Activated naive CD4-positive, alpha-beta T cell treated with anti-CD3 and anti-CD28 coated beads, Interleukin-2, amount 50 U/mL, for 24 hours (primary cell): ENCODE results near the gene IL17C.

Experiments
- H3K27ac Mint-ChIP-seq: one replicate; pipeline ENCODE4 v1.8.0; 2021; ENCODE audit warnings: mild to moderate bottlenecking, mixed read lengths
- H3K27me3 Mint-ChIP-seq: one replicate; pipeline ENCODE4 v1.8.0; 2021; ENCODE audit warnings: mixed read lengths
- H3K36me3 Mint-ChIP-seq: one replicate; pipeline ENCODE4 v1.8.0; 2021; ENCODE audit warnings: mixed read lengths
- H3K4me1 Mint-ChIP-seq: one replicate; pipeline ENCODE4 v1.8.0; 2021; ENCODE audit warnings: mixed read lengths
- H3K4me3 Mint-ChIP-seq: one replicate; pipeline ENCODE4 v1.8.0; 2021; ENCODE audit warnings: mild to moderate bottlenecking, mixed read lengths
- H3K9me3 Mint-ChIP-seq: one replicate; pipeline ENCODE4 v1.8.0; 2021; ENCODE audit warnings: mixed read lengths

The IL17C gene

GRCh38 chr16:88671806-88672205, 33.4 kb downstream of the IL17C start:
- H3K36me3 Mint-ChIP-seq = peaks cover 2% of the 10 kb centered on the region
- H3K27me3 Mint-ChIP-seq = no peaks in the 10 kb centered on the region
- H3K4me1 Mint-ChIP-seq = no peaks in the 10 kb centered on the region
- no peaks in the 10 kb centered on the region for H3K9me3 Mint-ChIP-seq
- H3K4me3 Mint-ChIP-seq = no peak overlapping the region
- no peak overlapping the region for H3K27ac Mint-ChIP-seq

- no peaks in the 10 kb centered on the region for H3K9me3 Mint-ChIP-seq
- H3K27me3 Mint-ChIP-seq = no peaks in the 10 kb centered on the region
- H3K4me1 Mint-ChIP-seq = no peaks in the 10 kb centered on the region
- no peak overlapping the region for H3K27ac Mint-ChIP-seq
- H3K36me3 Mint-ChIP-seq = peaks cover 2% of the 10 kb centered on the region
- H3K4me3 Mint-ChIP-seq = no peak overlapping the region
Measured at GRCh38 chr16:88672776-88673175, 34.4 kb downstream of the IL17C start.

- H3K4me1 Mint-ChIP-seq = no peaks in the 10 kb centered on the region
- no peak overlapping the region for H3K27ac Mint-ChIP-seq
- H3K4me3 Mint-ChIP-seq = no peak overlapping the region
Measured at GRCh38 chr16:88673716-88674379, 35.5 kb downstream of the IL17C start.

GRCh38 chr16:88676502-88677242, 38.3 kb downstream of the IL17C start:
- no peaks in the 10 kb centered on the region for H3K36me3 Mint-ChIP-seq
- peaks cover 11% of the 10 kb centered on the region for H3K4me1 Mint-ChIP-seq
- H3K4me3 Mint-ChIP-seq = no peak overlapping the region
- no peaks in the 10 kb centered on the region for H3K27me3 Mint-ChIP-seq
- H3K9me3 Mint-ChIP-seq = no peaks in the 10 kb centered on the region
- H3K27ac Mint-ChIP-seq = no peak overlapping the region

More at GRCh38 chr16:88673716-88674379, 35.5 kb downstream of the IL17C start:
- Mint-ChIP-seq H3K9me3 (no peaks in the 10 kb centered on the region), H3K36me3 (no peaks in the 10 kb centered on the region), H3K27me3 (no peaks in the 10 kb centered on the region)

- Mint-ChIP-seq H3K9me3 (no peaks in the 10 kb centered on the region), H3K36me3 (no peaks in the 10 kb centered on the region), H3K4me3 (no peak overlapping the region), H3K27me3 (no peaks in the 10 kb centered on the region), H3K4me1 (peaks cover 21% of the 10 kb centered on the region), H3K27ac (no peak overlapping the region)
Measured at GRCh38 chr16:88677721-88678120, 39.3 kb downstream of the IL17C start.

- Mint-ChIP-seq H3K27me3 (no peaks in the 10 kb centered on the region), H3K9me3 (no peaks in the 10 kb centered on the region), H3K4me3 (no peak overlapping the region), H3K27ac (no peak overlapping the region), H3K4me1 (peaks cover 21% of the 10 kb centered on the region), H3K36me3 (no peaks in the 10 kb centered on the region)
Measured at GRCh38 chr16:88678224-88678979, 40.0 kb downstream of the IL17C start.

GRCh38 chr16:88680554-88681083, 42.2 kb downstream of the IL17C start:
- Mint-ChIP-seq H3K27me3 (no peaks in the 10 kb centered on the region), H3K36me3 (no peaks in the 10 kb centered on the region), H3K4me1 (peaks cover 39% of the 10 kb centered on the region), H3K27ac (peak overlapping the region; percentile 8), H3K4me3 (no peak overlapping the region), H3K9me3 (no peaks in the 10 kb centered on the region)

- H3K9me3 Mint-ChIP-seq = no peaks in the 10 kb centered on the region
- peak overlapping the region; percentile 8 for H3K27ac Mint-ChIP-seq
- peaks cover 39% of the 10 kb centered on the region for H3K4me1 Mint-ChIP-seq
- H3K27me3 Mint-ChIP-seq = no peaks in the 10 kb centered on the region
- no peaks in the 10 kb centered on the region for H3K36me3 Mint-ChIP-seq
- H3K4me3 Mint-ChIP-seq = peak overlapping the region; percentile 57
Measured at GRCh38 chr16:88681084-88681680, 42.8 kb downstream of the IL17C start.

- peak overlapping the region; percentile 88 for H3K27ac Mint-ChIP-seq
- H3K4me1 Mint-ChIP-seq = peaks cover 39% of the 10 kb centered on the region
- H3K9me3 Mint-ChIP-seq = no peaks in the 10 kb centered on the region
- no peaks in the 10 kb centered on the region for H3K36me3 Mint-ChIP-seq
- peak overlapping the region; percentile 57 for H3K4me3 Mint-ChIP-seq
- no peaks in the 10 kb centered on the region for H3K27me3 Mint-ChIP-seq
Measured at GRCh38 chr16:88681709-88682451, 43.5 kb downstream of the IL17C start.

GRCh38 chr16:88684569-88685155, 46.3 kb downstream of the IL17C start:
- Mint-ChIP-seq H3K27me3 (no peaks in the 10 kb centered on the region), H3K4me1 (peaks cover 54% of the 10 kb centered on the region), H3K9me3 (no peaks in the 10 kb centered on the region), H3K36me3 (no peaks in the 10 kb centered on the region), H3K4me3 (peak overlapping the region; percentile 75), H3K27ac (peak overlapping the region; percentile 74)

- Mint-ChIP-seq H3K4me1 (peaks cover 59% of the 10 kb centered on the region), H3K9me3 (no peaks in the 10 kb centered on the region), H3K27me3 (no peaks in the 10 kb centered on the region), H3K4me3 (peak overlapping the region; percentile 75), H3K36me3 (no peaks in the 10 kb centered on the region), H3K27ac (no peak overlapping the region)
Measured at GRCh38 chr16:88685156-88686061, 47.0 kb downstream of the IL17C start.

GRCh38 chr16:88686062-88686438, 47.7 kb downstream of the IL17C start:
- no peak overlapping the region for H3K27ac Mint-ChIP-seq
- no peaks in the 10 kb centered on the region for H3K9me3 Mint-ChIP-seq
- peak overlapping the region; percentile 75 for H3K4me3 Mint-ChIP-seq
- H3K27me3 Mint-ChIP-seq = no peaks in the 10 kb centered on the region
- H3K4me1 Mint-ChIP-seq = peaks cover 61% of the 10 kb centered on the region
- no peaks in the 10 kb centered on the region for H3K36me3 Mint-ChIP-seq

GRCh38 chr16:88686439-88687253, 48.3 kb downstream of the IL17C start, which contains the start of gene SNAI3:
Gene SNAI3, minus strand, starts transcription at chr16:88686507. Its CDS starts 101 bp downstream, at chr16:88686406.
- H3K36me3 Mint-ChIP-seq = no peaks in the 10 kb centered on the region
- H3K9me3 Mint-ChIP-seq = no peaks in the 10 kb centered on the region
- peak within 1 kb of the TSS; percentile 75 for H3K4me3 Mint-ChIP-seq
- H3K4me1 Mint-ChIP-seq = peaks cover 60% of the 10 kb centered on the region
- no peak within 1 kb of the TSS for H3K27ac Mint-ChIP-seq
- no peaks in the 10 kb centered on the region for H3K27me3 Mint-ChIP-seq
